ENCODE results near the gene TRHDE.

DNA sequence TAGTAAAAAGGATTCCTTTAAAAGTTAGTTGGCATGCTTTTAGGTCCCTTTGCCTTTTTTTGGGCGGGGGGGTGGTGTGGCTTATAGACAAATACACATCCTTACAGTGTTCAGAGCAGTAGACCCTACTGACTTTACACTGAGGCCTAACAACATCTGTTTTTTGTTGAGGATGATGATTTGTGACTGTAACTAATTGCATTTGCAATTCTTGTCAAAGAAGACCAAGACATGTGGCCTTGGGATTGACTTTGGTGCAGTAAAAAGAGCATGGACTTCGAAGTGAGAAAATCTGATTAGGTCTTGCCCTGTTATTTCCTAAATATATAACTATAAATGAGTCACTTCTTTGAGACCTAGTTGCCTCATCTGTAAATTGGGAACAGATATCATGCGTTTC, 77.3 kb downstream of the TRHDE start:
- TF ChIP-seq, protein P1, sequence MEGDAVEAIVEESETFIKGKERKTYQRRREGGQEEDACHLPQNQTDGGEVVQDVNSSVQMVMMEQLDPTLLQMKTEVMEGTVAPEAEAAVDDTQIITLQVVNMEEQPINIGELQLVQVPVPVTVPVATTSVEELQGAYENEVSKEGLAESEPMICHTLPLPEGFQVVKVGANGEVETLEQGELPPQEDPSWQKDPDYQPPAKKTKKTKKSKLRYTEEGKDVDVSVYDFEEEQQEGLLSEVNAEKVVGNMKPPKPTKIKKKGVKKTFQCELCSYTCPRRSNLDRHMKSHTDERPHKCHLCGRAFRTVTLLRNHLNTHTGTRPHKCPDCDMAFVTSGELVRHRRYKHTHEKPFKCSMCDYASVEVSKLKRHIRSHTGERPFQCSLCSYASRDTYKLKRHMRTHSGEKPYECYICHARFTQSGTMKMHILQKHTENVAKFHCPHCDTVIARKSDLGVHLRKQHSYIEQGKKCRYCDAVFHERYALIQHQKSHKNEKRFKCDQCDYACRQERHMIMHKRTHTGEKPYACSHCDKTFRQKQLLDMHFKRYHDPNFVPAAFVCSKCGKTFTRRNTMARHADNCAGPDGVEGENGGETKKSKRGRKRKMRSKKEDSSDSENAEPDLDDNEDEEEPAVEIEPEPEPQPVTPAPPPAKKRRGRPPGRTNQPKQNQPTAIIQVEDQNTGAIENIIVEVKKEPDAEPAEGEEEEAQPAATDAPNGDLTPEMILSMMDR (conservative IDR thresholded peaks at IDR 0.05): no peak
- TF ChIP-seq EZH2 (IDR thresholded peaks at IDR 0.05; ENCODE audit: low read depth): no peak

Measured in PC-9 (cell line).